NCI-H526 treated with DMSO at 0.1 percent for 48 hours (cell line): ENCODE results near the gene ZNF784.
A peak's percentile ranks its signal among the peaks of the same experiment; 100 is the strongest.

Source experiments
- DNase-seq: peaks from one replicate; lab custom pipeline; 2025; lab: John Stamatoyannopoulos, UW

Gene ZNF784, protein sequence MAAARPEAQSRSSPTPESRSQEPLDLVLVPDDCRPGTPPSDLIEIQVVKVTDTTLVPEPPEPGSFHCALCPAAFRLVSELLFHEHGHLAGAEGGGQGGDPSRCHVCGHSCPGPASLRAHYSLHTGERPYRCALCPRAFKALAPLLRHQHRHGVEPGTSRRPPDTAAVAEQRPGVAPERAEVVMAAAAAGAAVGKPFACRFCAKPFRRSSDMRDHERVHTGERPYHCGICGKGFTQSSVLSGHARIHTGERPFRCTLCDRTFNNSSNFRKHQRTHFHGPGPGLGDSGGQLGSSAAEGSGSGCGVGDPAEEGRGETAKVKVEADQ

GRCh38 chr19:55624109-55625003 is at the start of gene ZNF784:
ZNF784 (minus strand) TSS chr19:55624566; CDS start chr19:55624561, 5 bp downstream.
- peak; percentile 91 for DNase-seq

DNA sequence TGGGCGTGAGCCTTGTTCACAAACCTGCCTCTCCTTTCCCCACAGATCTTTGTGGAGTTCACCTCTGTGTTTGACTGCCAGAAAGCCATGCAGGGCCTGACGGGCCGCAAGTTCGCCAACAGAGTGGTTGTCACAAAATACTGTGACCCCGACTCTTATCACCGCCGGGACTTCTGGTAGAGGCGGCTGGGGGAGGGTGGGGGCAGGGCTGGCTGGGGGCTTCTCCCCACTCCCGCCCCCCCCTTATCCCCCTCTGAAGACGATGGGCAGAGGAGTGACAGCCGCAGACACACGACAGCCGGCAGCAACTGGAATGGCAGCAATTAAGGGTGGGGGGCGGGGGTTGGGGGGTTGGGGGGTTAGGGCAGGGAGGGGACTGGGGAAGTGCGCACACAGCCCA is 49.5 kb upstream of the ZNF784 start:
- DNase-seq, result no peak

DNA sequence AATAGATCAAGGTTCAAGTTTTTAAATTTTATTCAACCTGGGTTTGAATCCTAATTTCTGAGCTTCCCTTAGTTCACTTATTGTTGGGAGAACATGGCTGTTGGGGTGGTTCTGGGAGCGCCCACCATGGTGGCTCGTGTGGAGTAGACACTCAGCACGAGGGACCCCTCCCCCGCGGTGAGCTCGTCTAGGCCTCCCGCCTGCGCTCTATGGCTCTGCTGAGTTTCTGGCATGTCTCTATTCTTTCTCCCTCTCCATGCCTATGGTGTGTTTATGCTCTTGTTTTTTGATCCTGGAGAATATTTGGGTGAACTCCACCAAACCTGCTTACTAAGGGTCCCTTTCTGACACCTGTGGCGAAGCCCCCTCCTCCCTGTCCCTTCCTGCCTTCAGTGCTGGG is 49.1 kb upstream of the ZNF784 start:
- DNase-seq, result no peak

DNA sequence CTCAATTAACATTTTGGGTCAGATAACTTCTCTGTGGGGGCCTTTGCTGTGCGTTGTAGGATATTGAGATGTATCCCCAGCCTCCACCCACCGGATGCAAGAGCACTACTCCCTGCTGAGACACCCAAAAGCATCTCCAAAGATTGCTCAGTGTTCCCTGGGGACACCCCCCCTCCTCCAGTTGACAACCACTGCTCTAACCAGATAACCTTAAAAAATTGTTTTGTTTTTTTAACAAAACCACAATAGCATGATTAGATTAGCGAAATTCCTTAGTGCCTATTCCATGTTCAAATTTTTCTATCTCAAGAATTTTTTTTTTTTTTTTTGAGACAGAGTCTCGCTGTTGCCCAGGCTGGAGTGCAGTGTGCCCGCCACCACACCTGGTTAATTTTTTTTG is 48.1 kb upstream of the ZNF784 start:
- no peak for DNase-seq

DNA sequence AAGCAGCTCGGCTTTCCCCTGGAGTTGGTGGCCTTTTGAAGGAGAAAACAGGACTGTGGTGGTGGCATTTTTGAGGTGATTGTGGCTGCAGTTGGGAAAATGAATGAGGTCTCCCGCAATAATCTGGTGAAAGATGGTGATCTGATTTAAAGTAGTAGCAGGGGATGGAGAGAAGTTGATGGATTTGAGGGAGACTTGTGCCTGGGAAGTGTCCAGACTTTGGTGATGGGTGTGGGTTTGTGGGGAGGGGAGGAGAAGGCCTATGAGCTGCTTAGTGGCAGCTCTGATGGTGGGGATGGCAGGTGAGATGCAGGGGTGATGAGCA is 46.6 kb upstream of the ZNF784 start:
- DNase-seq, result no peak

DNA sequence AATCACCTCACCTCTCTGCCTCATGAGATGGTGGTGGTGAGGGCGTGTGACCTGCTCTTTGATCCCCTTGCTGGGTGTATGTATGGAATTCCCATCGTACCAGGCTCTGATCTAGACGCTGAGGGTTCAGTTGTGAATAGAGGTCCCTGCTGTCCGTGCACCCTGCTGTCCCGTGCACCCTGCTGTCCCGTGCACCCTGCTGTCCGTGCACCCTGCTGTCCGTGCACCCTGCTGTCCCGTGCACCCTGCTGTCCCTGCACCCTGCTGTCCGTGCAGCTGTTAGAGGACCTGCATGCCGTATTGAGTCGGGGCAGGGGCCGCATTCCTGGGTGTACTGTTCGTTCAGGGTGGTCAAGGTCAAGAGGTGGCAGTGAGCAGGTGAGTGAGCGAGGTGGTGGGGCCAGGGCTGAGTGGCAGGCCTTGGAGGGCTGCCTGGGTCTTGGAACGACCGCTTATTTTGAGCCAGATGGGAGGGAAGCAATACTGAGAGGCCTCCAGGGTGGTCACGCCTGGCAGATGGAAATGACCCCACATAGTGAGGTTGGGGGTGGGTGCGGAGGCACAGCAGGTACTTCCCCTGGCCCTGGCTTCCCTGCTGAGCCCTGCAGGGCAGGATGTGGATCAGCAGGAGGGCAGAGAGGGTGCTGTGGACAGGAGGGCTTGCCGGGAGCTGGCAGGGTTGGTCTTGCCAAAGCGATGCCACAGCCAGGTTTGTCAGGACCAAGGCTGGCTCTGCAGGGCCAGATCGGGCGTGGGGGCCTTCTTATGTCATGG is 46.1 kb upstream of the ZNF784 start:
- DNase-seq, result no peak

DNA sequence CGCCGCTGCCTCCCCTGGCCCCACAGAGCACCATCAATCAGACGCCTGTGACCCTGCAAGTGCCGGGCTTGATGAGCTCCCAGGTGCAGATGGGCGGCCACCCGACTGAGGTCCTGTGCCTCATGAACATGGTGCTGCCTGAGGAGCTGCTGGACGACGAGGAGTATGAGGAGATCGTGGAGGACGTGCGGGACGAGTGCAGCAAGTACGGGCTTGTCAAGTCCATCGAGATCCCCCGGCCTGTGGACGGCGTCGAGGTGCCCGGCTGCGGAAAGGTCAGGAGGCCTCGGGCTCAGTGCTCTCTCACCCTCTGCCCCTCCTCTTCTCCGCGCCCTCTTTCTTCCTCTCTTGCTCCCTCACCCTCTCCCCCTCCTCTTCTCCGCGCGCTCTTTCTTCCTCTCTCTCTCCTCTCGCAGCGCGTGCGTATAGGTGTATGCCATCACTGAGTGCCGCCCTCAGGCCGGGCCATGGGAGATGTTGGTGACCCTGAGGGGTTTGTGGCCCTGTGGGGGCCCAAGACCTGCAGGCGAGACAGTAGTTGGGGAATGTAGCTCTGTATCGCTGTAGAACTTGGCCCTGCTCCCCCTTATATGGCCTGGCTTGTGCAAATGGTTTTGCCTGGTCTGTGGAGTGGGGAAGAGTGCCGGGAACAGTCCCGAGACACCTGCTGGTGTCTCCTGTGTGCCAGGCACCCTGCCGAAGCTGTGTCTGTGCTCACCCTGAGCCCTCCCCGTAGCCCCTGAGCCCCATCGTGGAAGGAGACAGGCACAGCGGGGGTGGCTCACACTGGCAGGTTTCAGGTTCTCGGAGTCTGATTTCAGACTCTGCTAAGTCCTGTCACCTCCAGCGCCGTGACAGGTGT is 45.3 kb upstream of the ZNF784 start:
- no peak for DNase-seq

- DNase-seq, result no peak
These were observed 44.4 kb upstream of the ZNF784 start for GRCh38 chr19:55668603-55669348.

GRCh38 chr19:55667958-55668357 is 43.6 kb upstream of the ZNF784 start:
- no peak for DNase-seq

DNA sequence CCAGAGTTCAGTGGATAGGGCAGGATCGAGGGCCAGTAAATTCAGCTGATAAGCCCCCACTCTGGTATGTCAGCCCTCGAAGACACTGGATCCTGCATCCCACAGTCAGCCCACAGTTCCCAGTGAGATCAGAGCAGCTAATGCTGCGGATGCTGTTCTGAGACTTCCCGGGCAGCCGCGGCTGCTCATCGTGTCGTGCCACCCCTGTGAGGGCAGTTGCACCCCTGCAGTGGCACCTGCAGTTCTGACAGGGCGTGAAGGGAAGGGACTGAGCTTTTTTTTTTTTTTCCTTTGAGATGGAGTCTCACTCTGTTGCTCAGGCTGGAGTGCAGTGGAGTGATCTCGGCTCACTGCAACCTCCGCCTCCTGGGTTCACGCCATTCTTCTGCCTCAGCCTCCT is 43.1 kb upstream of the ZNF784 start:
- no peak for DNase-seq

DNA sequence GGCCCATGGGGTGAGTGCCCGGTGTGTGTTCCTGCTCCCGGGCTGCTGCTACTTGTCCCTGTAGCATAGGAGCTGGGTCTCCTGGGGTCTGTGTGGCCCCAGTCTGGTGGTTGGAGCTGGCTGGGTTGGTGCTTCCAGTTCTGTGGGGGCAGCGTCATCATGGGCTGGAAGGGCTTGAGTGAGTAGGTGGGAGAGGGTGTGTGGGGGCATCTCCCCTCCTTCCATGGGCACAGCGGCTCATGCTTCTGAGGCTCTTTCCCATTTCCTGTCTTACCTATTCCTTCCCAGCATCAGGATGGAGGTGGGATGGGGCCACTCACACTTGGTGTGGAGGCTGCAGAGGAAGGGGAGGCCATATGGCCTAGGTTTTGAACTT is 42.6 kb upstream of the ZNF784 start:
- DNase-seq, result no peak

GRCh38 chr19:55666343-55667005 is 42.1 kb upstream of the ZNF784 start:
- DNase-seq, result no peak

DNA sequence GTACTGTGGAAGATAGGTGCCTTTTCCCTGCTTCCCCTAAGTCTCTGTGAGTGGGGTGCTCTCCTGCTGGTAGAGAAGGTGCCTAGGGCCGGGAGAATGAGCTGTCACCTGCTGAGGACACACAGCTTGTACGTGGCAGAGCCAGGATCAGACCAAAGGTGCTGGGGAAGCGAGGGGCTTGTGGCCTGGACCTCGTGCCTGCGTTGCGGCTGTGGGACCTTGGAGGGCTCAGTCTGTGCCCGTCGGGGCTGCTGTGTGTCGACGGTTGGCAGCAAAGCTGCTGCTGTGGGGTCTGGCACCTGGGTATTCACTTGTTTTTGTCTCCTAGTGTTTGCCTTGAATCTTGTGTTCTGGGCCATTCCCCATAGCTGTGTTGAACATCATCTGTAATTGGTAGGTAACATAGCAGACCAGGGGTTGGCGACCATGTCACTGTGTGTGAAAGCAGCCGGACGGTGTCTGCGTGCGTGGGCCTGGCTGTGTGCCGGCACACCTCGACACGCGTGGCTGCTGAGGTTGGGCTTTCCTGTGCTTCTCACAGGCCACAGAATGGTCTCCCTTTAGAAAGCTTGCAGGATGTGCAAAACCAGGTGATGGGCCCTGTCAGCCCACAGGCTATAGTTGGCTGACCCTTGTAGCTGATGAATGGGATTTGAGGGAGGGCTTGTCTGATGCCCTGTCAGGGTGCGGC is 39.6 kb upstream of the ZNF784 start:
- DNase-seq, result no peak

- DNase-seq, result no peak
These were observed 37.5 kb upstream of the ZNF784 start for GRCh38 chr19:55661826-55662225.

GRCh38 chr19:55660991-55661390 is 36.6 kb upstream of the ZNF784 start:
- no peak for DNase-seq

GRCh38 chr19:55660404-55660803 is 36.0 kb upstream of the ZNF784 start:
- DNase-seq, result no peak

GRCh38 chr19:55659822-55660221 is 35.5 kb upstream of the ZNF784 start:
- no peak for DNase-seq

- no peak for DNase-seq
These were observed 34.6 kb upstream of the ZNF784 start for GRCh38 chr19:55658846-55659459.

DNA sequence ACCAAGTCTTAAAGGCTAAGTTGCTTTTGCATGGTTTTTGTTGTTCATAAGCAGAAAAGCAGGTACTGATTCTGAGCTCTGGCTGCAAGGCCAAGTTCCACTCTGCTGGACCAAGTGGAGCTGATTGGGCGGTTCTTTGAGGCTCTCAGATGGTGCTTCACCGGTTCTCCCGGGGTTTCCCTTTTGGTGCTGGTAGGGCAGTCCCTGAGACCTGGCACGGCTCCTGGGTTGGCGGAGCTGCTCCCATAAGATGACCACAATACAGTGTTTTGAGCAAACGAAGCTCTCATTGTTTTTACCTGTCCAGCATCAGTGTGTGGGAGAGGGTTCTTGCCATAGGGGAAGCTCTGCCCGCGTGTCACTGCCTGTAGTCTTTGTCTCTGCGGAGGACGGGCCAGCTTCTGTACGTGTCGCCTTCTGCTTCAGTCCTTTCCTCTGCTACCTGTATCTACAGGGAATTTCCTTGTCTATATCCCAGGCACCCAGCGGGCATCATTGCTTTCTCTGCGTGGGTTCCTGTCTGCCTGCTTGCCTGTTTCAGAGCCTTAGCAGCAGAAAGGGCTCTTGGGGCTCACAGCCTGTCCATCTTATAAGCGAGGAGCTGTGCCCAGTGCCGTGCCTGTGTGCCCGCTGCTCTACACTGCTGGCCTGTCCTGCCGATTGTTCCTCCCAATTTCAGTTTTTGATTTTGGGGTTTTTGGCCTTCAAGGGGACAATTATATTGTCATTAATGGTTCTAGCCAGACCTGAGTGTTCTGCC is 32.8 kb upstream of the ZNF784 start:
- peak; percentile 47 for DNase-seq
